Measurements from ENCODE around the gene ARFGEF3. TPM values are rescaled to one million over a fixed set of nuclear protein-coding genes. Genes with fewer than 3 reads are reported as not detected.

The ARFGEF3 gene
- total and polyA plus RNA-seq, 4 donors, result 0.06 to 0.33 (median 0.16) TPM

DNA sequence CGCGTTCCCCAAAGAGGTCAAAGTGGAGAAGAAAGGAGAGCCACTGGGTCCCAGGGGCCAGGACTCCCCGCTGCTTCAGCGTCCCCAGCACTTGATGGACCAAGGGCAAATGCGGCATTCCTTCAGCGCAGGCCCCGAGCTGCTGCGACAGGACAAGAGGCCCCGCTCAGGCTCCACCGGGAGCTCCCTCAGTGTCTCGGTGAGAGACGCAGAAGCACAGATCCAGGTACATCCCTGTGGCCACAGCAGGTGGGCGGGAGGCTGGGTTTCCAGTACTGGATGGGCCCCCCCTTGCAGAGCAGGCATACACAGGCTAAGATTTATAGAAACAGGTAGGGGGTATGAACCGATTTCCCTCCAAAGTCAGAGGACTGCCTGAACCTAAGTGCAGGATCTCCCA lies 173.2 kb downstream of the ARFGEF3 start:
- H3K9ac ChIP-seq (ENCODE audit: low read depth in 1 of 2, low read length in 2 of 2), result no peak overlapping the region
- H3K27ac ChIP-seq (ENCODE audit: low read depth in 1 of 2, low read length in 2 of 2), result no peak overlapping the region
- no peaks in the 10 kb centered on the region for H3K36me3 ChIP-seq (ENCODE audit: control insufficient read depth in 4 of 4, insufficient read depth in 3 of 4, low read depth in 1 of 4, low read length in 3 of 4)
- TF ChIP-seq HNF4A (conservative IDR thresholded peaks at IDR 0.05) (no peak), SP1 (IDR thresholded peaks at IDR 0.05) (no peak), FOXA1 (IDR thresholded peaks at IDR 0.05) (no peak), JUND (IDR thresholded peaks at IDR 0.05) (no peak), NR2F2 (IDR thresholded peaks at IDR 0.05) (no peak), RAD21 (IDR thresholded peaks at IDR 0.05) (no peak), EGR1 (IDR thresholded peaks at IDR 0.05; ENCODE audit: low read depth in 2 of 2) (no peak), RXRA (IDR thresholded peaks at IDR 0.05) (no peak), HNF4G (IDR thresholded peaks at IDR 0.05) (no peak), TAF1 (conservative IDR thresholded peaks at IDR 0.05) (no peak), YY1 (IDR thresholded peaks at IDR 0.05) (no peak), FOXA2 (IDR thresholded peaks at IDR 0.05) (no peak), GABPA (IDR thresholded peaks at IDR 0.05 in 1 of 2, conservative IDR thresholded peaks at IDR 0.05 in 1 of 2) (no peak)
- TF ChIP-seq, protein P1, sequence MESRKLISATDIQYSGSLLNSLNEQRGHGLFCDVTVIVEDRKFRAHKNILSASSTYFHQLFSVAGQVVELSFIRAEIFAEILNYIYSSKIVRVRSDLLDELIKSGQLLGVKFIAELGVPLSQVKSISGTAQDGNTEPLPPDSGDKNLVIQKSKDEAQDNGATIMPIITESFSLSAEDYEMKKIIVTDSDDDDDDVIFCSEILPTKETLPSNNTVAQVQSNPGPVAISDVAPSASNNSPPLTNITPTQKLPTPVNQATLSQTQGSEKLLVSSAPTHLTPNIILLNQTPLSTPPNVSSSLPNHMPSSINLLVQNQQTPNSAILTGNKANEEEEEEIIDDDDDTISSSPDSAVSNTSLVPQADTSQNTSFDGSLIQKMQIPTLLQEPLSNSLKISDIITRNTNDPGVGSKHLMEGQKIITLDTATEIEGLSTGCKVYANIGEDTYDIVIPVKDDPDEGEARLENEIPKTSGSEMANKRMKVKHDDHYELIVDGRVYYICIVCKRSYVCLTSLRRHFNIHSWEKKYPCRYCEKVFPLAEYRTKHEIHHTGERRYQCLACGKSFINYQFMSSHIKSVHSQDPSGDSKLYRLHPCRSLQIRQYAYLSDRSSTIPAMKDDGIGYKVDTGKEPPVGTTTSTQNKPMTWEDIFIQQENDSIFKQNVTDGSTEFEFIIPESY (IDR thresholded peaks at IDR 0.05), result no peak
- TF ChIP-seq, protein P2, sequence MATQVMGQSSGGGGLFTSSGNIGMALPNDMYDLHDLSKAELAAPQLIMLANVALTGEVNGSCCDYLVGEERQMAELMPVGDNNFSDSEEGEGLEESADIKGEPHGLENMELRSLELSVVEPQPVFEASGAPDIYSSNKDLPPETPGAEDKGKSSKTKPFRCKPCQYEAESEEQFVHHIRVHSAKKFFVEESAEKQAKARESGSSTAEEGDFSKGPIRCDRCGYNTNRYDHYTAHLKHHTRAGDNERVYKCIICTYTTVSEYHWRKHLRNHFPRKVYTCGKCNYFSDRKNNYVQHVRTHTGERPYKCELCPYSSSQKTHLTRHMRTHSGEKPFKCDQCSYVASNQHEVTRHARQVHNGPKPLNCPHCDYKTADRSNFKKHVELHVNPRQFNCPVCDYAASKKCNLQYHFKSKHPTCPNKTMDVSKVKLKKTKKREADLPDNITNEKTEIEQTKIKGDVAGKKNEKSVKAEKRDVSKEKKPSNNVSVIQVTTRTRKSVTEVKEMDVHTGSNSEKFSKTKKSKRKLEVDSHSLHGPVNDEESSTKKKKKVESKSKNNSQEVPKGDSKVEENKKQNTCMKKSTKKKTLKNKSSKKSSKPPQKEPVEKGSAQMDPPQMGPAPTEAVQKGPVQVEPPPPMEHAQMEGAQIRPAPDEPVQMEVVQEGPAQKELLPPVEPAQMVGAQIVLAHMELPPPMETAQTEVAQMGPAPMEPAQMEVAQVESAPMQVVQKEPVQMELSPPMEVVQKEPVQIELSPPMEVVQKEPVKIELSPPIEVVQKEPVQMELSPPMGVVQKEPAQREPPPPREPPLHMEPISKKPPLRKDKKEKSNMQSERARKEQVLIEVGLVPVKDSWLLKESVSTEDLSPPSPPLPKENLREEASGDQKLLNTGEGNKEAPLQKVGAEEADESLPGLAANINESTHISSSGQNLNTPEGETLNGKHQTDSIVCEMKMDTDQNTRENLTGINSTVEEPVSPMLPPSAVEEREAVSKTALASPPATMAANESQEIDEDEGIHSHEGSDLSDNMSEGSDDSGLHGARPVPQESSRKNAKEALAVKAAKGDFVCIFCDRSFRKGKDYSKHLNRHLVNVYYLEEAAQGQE (IDR thresholded peaks at IDR 0.05), result no peak
- TF ChIP-seq, protein P3, sequence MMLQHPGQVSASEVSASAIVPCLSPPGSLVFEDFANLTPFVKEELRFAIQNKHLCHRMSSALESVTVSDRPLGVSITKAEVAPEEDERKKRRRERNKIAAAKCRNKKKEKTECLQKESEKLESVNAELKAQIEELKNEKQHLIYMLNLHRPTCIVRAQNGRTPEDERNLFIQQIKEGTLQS (IDR thresholded peaks at IDR 0.05), result no peak
- TF ChIP-seq, protein P4, sequence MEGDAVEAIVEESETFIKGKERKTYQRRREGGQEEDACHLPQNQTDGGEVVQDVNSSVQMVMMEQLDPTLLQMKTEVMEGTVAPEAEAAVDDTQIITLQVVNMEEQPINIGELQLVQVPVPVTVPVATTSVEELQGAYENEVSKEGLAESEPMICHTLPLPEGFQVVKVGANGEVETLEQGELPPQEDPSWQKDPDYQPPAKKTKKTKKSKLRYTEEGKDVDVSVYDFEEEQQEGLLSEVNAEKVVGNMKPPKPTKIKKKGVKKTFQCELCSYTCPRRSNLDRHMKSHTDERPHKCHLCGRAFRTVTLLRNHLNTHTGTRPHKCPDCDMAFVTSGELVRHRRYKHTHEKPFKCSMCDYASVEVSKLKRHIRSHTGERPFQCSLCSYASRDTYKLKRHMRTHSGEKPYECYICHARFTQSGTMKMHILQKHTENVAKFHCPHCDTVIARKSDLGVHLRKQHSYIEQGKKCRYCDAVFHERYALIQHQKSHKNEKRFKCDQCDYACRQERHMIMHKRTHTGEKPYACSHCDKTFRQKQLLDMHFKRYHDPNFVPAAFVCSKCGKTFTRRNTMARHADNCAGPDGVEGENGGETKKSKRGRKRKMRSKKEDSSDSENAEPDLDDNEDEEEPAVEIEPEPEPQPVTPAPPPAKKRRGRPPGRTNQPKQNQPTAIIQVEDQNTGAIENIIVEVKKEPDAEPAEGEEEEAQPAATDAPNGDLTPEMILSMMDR (IDR thresholded peaks at IDR 0.05; ENCODE audit: low read depth, low read length, missing input control), result no peak
- TF ChIP-seq, protein P5, sequence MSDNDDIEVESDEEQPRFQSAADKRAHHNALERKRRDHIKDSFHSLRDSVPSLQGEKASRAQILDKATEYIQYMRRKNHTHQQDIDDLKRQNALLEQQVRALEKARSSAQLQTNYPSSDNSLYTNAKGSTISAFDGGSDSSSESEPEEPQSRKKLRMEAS (IDR thresholded peaks at IDR 0.05), result no peak
- DNase-seq (ENCODE audit: low spot score), result no peak
- no peaks in the 10 kb centered on the region for H3K27me3 ChIP-seq (ENCODE audit: control insufficient read depth in 4 of 4, insufficient read depth in 4 of 4, low read length in 3 of 4)
- no peak overlapping the region for H3K4me3 ChIP-seq (ENCODE audit: low read depth in 1 of 3, low read length in 3 of 3)
- no peaks in the 10 kb centered on the region for H3K9me3 ChIP-seq (ENCODE audit: control insufficient read depth in 4 of 4, low read length in 3 of 4)
- no peaks in the 10 kb centered on the region for H3K4me1 ChIP-seq (ENCODE audit: control insufficient read depth in 4 of 4, insufficient read depth in 4 of 4, low read length in 3 of 4)
- 94% methylated on average over 14 of the region's 14 CpGs for WGBS
